ENCODE data around the gene SMAP2.

GRCh38 chr1:40360631-40361030, 12.9 kb upstream of the SMAP2 start:
- TF ChIP-seq EZH2 (IDR thresholded peaks at IDR 0.05), result no peak
- TF ChIP-seq POLR2AphosphoS5 (IDR thresholded peaks at IDR 0.05; ENCODE audit: borderline replicate concordance, low read depth, low read length), result no peak
